LNCAP (cell line): ENCODE results near the gene IL6ST.

Experiments
- TF ChIP-seq, protein P1 (sequence below): fragments of 450-650 bp; IDR thresholded peaks from 2 replicates; pipeline ENCODE4 v1.5.1; 2017; ENCODE audit warnings: mild to moderate bottlenecking

IL6ST gene

DNA sequence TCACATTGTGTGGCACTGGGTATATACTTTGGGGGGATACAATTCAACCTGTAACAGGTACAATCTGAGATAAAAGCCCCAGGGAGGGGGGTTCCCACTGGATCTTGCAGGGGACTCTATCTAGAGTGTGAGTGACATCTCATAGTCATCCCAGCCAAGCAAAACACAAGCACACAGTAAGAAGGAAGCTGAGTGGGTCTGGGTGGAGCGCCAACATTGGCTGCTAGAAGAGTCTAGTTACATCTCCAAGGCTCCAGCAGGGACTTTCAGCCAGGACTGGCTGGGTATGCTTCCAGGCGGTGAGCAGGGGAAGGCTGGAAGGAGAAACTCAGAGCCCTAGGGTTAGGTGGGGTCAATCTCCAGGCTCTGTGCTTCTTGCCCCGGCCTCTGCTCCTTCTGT lies 90.6 kb downstream of the IL6ST start:
- TF ChIP-seq, protein P1, sequence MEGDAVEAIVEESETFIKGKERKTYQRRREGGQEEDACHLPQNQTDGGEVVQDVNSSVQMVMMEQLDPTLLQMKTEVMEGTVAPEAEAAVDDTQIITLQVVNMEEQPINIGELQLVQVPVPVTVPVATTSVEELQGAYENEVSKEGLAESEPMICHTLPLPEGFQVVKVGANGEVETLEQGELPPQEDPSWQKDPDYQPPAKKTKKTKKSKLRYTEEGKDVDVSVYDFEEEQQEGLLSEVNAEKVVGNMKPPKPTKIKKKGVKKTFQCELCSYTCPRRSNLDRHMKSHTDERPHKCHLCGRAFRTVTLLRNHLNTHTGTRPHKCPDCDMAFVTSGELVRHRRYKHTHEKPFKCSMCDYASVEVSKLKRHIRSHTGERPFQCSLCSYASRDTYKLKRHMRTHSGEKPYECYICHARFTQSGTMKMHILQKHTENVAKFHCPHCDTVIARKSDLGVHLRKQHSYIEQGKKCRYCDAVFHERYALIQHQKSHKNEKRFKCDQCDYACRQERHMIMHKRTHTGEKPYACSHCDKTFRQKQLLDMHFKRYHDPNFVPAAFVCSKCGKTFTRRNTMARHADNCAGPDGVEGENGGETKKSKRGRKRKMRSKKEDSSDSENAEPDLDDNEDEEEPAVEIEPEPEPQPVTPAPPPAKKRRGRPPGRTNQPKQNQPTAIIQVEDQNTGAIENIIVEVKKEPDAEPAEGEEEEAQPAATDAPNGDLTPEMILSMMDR: no peak

DNA sequence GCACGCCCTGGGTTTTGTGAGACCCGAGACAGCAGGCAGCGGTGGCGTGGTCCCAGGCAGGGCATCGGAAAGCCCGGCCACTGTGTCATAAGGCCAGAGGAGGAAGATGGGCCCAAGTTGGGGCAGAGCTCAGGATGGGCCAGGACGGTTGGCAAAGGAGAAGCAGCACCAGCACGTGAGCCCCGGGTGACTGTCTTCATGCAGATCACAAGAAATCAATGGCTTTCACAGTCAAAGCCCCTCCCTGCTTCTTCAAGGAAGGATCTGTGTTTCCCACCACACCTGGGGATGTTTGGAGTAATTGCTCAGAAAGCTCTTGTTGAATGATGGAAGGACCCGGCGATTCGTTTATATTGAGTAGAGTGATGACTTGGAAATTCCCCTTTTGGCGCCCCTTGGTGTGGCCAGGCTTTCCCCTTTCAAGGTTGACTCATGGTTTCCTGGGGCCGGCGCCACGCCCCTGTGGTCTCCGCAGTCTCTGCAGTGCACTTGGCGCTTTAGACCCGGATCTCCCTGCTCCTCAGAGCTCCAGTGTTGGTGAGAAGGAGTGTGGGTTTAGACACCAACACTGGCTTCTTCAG lies 91.6 kb downstream of the IL6ST start:
- TF ChIP-seq, protein P1: no peak

DNA sequence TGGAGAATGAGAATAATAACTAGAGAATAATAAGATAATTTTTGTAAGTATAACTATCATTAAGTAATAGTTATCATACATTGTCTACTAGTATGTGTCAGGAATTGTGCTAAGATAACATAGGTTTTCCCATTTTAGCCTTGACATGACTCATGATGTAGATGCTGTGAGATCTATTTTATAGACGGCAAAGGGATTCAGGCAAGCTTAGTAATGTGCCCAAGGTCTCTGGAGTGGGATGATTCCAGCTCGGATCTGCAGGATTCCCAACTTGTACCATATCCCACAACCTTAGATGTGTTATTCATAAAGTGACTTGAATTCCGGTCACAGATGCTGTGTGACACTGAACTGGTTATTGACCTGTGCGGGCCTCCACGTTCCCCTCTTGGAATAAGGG lies 92.1 kb downstream of the IL6ST start:
- TF ChIP-seq, protein P1: no peak

DNA sequence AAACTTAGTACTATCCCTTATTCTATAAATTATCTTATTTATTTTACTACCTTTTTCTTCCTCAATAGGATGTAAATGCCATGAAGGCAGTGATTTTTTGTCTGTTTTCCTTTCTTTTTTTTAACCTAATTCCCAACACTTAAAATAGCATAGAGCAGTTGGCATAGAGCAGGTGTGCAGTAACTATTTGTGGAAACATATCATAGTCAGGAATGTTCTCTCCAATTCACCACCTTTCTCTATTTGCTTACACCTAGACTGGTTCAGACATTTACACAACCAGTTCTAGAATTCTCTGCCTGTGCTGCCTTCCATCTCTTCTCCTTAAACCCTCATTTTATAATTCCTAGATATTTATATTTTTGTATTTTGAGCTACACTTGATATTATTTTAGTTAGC lies 94.0 kb downstream of the IL6ST start:
- TF ChIP-seq, protein P1: no peak

DNA sequence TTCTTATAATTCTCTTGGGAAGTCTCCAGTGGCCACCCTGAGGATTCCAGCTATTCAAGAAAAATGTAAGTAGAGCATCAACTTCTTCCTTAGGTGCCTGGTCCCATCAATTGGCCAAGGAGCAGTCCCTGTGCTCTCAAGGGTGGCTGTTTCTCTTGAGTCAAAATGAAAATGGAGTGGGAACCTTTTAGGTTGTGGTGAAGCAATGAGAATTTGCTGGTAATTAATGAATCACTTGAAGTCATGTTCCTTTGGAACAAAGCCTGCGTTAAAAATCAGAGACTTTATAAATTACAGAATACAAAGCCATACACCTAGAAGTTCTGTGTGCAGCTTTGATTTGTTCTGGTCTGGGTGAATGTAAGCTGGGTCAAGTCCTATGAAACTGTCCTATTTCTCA lies 94.7 kb downstream of the IL6ST start:
- TF ChIP-seq, protein P1: no peak

DNA sequence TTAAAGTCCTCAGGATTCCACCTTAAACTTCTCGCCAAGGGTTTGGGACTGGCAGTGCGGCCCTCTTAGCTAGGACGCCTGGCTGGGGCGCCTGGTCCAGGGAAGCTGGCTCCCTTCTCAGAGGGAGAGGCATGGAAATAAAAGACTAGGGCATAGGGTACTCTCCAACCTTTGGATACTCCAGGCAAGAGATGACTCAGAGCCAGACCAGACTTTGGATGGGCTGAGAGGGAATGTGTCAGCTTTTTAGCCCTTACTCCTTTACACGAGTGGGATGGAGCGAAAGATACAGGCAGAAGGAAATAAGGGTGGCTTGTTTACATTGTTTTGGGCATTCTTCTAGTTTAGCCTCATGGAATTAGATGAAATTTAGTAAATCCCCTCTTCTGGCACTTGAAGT lies 95.4 kb downstream of the IL6ST start:
- TF ChIP-seq, protein P1: no peak

DNA sequence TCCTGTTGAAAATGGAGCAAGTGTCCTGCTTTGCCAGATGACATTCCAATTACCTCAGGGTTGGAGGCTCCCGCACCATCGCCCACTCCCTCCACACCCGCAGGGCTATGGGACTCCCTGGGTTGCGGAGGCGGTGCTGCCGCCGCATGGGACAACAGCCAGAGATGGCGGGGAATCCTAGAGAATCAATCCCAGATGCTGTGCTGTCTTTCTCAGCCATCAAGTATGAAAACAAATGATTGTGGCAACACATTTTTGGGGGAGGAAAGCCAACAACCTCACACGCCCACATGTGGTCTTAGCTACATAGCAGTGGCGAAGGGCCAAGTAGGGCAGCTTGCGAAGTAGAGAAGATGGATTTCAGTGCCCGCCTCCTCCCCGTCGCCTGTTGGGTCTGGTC lies 96.9 kb downstream of the IL6ST start:
- TF ChIP-seq, protein P1: no peak
